ENCODE measurements around the gene TBC1D22B.
"Not testable (repeated sequence)": the region's sequence is repeated elsewhere in the genome, so short reads cannot be mapped to it uniquely, and the experiment has no call there.

TBC1D22B gene

GRCh38 chr6:37343248-37343647 lies 85.7 kb downstream of the TBC1D22B start:
- no peak overlapping the region for H3K4me3 ChIP-seq (ENCODE audit: low read depth, low read length)
- no peak for TF ChIP-seq CTCF (IDR thresholded peaks at IDR 0.05; ENCODE audit: insufficient read depth, low read depth, low read length, missing control alignments)
- DNase-seq (ENCODE audit: low read depth) = no peak

- no peak for TF ChIP-seq CTCF (IDR thresholded peaks at IDR 0.05; ENCODE audit: insufficient read depth, low read depth, low read length, missing control alignments)
- H3K4me3 ChIP-seq (ENCODE audit: low read depth, low read length) = no peak overlapping the region
- DNase-seq (ENCODE audit: low read depth) = no peak
Measured at GRCh38 chr6:37344308-37344707, 86.7 kb downstream of the TBC1D22B start.

- DNase-seq (ENCODE audit: low read depth) = not testable (repeated sequence)
Measured at GRCh38 chr6:37345804-37346203, 88.2 kb downstream of the TBC1D22B start.

GRCh38 chr6:37347177-37347576 lies 89.6 kb downstream of the TBC1D22B start:
- TF ChIP-seq CTCF (IDR thresholded peaks at IDR 0.05; ENCODE audit: insufficient read depth, low read depth, low read length, missing control alignments) = no peak
- no peak overlapping the region for H3K4me3 ChIP-seq (ENCODE audit: low read depth, low read length)
- DNase-seq (ENCODE audit: low read depth) = no peak

More at GRCh38 chr6:37345804-37346203, 88.2 kb downstream of the TBC1D22B start:
- not testable (repeated sequence) for H3K4me3 ChIP-seq (ENCODE audit: low read depth, low read length)

- DNase-seq (ENCODE audit: low read depth) = no peak
- H3K4me3 ChIP-seq (ENCODE audit: low read depth, low read length) = no peak overlapping the region
- no peak for TF ChIP-seq CTCF (IDR thresholded peaks at IDR 0.05; ENCODE audit: insufficient read depth, low read depth, low read length, missing control alignments)
Measured at GRCh38 chr6:37347670-37348111, 90.1 kb downstream of the TBC1D22B start.

- DNase-seq (ENCODE audit: low read depth) = no peak
- H3K4me3 ChIP-seq (ENCODE audit: low read depth, low read length) = no peak overlapping the region
- no peak for TF ChIP-seq CTCF (IDR thresholded peaks at IDR 0.05; ENCODE audit: insufficient read depth, low read depth, low read length, missing control alignments)
Measured at GRCh38 chr6:37351027-37351426, 93.5 kb downstream of the TBC1D22B start.

- TF ChIP-seq CTCF (IDR thresholded peaks at IDR 0.05; ENCODE audit: insufficient read depth, low read depth, low read length, missing control alignments) = no peak
- H3K4me3 ChIP-seq (ENCODE audit: low read depth, low read length) = no peak overlapping the region
- DNase-seq (ENCODE audit: low read depth) = no peak
Measured at GRCh38 chr6:37352384-37352783, 94.8 kb downstream of the TBC1D22B start.

Measured in GM12865 (cell line).